ENCODE measurements around the gene SC5D.

The SC5D gene

GRCh38 chr11:121329781-121330395 lies 37.3 kb downstream of the SC5D start:
- DNase-seq, result no peak

GRCh38 chr11:121330614-121331435 lies 38.3 kb downstream of the SC5D start:
- DNase-seq, result no peak

DNA sequence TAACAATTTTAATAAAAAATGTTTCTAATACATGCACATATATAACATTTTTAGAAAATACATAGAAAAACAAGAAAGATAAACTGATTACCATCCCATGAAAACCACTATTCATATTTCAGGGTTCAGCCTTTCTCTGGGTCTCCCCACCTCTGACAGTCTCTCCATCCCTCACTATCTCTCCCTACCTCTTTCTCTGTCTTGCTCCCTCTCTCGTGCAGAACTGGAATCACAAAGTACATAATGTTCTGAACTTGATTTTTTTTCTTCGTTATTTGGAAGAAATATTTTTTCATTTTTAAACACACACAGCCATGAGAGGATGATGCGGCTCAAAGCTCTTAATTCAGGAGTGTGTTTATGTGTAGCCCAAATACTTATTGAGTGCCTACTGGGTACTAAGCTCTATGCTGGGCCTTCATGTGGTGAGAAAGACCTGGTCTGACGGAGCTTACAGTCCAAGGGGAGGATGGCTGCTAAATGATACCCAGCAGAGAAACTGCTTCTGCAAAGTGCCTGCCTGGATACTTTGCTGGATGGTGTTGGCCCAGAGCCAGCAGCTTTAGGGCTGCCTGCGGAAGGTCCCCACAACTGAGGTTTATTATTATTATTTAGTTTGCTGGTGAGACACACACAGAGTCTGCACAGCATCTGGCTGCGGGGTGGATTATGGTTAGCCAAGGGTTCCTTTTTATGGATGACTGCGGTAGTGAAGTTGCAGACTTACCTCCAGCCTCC lies 42.6 kb downstream of the SC5D start:
- DNase-seq, result no peak

GRCh38 chr11:121336279-121336937 lies 43.8 kb downstream of the SC5D start:
- DNase-seq, result no peak

- DNase-seq, result peak in 1 of 5 donors; percentile 73
These were observed 44.5 kb downstream of the SC5D start for GRCh38 chr11:121337078-121337477.

DNA sequence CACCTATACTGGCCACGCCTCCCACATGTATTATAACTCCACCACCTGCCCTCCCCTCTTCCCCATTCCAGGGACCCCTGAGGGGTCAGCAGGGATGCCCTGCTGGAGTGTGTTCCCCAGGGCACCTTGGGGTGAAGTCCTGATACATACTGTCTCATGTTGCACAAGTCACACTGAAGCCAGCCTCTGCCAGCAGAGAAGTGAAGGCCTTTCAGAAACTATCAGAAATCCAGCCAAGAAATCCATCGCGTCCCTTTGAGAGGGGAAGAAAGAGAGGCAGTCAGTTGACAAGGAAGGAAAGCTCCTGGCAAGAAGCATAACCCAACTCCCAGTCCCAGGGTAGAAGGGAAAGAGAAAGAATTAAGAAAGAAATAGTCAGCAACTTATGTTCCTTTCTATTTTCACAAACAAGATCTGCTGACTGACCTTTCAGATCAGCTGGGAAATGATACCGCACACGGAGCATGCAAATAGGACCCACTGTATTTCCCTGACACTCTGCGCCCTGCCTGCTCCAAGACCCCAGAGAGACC lies 45.2 kb downstream of the SC5D start:
- no peak for DNase-seq

- no peak for DNase-seq
These were observed 46.0 kb downstream of the SC5D start for GRCh38 chr11:121338536-121338935.

GRCh38 chr11:121340032-121340580 lies 47.5 kb downstream of the SC5D start:
- DNase-seq, result no peak

DNA sequence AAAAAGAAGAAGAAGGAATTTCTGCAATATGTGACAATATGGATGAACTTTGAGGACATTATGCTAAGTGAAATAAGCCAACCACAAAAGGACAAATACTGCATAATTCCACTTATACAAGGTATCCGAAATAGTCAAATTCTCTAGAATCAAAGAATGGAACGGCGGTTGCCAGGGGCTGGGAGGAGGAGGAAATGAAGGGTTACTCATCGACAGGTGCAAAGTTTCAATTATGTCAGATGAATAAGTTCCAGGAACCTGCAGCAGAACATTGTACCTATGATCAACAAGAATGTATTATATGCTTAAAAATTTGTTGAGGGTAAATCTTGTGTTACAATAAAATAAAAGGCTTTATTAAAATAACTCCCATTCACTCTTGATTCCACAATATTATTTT lies 49.0 kb downstream of the SC5D start:
- DNase-seq, result peak in 1 of 5 donors; percentile 63

DNA sequence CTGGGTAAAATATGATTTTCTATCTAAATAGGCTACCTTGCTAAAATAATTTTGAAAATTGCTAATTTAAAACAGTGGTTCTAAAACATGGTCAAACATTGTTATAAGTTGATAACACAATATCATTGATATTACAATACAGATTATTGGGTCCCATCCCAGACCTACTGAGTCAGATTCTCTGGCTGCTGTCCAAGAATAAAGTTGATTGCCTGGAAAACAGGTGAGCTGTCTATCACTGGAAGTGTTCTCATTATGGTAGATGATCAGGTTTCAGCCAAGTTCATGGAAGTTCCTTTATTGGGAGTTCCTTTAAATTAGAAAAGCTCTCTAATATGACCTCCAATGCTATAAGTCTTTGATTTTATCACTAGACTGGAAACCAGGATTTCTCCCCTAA lies 52.3 kb downstream of the SC5D start:
- no peak for DNase-seq

DNA sequence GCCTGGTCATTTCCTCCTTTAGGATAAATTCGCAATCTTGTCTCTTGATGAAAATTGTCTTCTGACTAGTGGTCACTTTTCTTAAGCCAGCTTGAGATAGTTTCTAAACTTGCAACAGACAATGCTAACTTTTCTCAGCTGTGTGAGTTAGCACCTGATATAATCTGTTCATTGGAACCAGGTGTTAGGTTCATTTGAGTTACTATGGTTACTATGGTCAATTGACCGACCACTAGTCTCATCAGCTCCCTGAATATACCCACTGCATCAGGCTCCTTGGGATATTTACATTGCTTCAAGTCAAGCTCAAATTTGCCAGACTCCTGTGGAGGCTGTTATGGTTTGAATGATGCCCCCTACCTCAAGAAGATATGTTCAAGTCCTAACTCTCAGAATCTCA lies 54.5 kb downstream of the SC5D start:
- no peak for DNase-seq

DNA sequence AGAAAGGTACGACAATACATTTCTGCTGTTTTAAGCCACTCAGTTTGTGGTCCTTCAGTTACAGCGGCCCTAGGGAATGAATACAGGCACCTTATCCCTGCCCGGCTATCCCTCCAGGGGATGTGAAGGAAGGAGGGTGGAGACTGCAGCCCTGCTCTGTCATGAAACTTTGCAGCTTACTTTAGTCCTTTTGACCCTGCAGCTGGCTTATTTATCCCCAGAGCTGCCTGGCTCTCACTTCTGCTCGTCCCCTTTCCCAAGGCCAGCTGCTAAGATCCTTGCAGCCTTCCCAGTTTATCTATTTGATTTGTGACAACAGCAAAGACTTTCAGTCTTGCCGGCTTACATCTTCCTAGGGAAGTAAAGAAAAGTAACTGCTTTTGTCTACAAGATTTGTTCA lies 55.2 kb downstream of the SC5D start:
- DNase-seq, result no peak

GRCh38 chr11:121348220-121348875 lies 55.8 kb downstream of the SC5D start:
- DNase-seq, result no peak

GRCh38 chr11:121349790-121350189 lies 57.2 kb downstream of the SC5D start:
- DNase-seq, result no peak

GRCh38 chr11:121350314-121351082 lies 57.9 kb downstream of the SC5D start:
- DNase-seq, result no peak

GRCh38 chr11:121351083-121351630 lies 58.6 kb downstream of the SC5D start:
- no peak for DNase-seq

DNA sequence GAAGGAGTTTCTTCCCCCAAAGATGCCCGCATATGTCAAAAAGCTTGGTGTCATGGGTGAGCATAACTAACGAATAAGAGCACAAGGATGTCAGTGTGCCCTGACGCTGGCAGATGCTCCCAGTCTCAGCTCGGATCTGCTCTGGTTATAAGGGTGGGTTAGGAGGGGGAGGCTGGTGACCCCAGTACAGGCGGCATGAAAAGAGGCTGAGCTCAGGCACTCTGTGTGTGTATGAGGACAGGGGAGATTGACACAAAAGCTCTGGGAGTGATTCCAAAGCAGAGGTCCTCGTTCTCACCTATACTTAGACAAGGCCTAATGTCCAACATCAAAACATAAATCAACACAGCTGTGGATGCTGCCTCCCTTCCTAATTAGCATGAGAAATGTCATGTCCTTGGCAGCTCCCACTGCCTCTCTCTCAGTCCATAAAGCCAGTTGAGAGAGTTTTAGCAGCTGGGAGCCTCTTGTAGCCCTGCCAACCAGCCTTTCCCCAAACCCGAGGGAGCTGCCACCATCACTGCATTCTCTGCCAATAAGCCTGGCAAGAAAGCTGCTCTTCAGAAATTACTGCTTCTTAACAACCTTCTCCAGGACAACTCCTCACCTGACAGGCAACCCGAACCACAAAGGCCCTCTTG lies 59.8 kb downstream of the SC5D start:
- no peak for DNase-seq

DNA sequence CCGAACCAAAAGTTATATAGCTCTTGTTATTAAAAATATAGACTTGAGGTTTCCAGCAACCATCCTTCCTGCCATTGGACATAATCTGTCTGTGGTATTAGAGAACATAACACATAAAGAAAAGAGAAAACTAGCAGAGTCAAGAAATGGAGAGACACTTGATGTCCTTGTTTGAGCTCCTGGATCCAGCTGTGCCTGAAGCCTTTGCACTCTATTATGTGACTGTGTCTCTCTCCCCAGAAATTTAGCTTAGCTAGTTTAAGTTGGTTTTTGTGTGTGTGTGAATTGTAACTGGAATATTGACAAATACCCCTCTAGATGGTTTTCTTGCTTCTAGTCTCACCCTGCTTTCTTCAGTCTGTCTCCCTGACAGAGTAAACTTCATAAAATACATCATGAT lies 61.6 kb downstream of the SC5D start:
- DNase-seq, result no peak

- DNase-seq, result no peak
These were observed 63.8 kb downstream of the SC5D start for GRCh38 chr11:121356357-121356756.
